ENCODE results near the gene CDH16. TPM values are rescaled to one million over a fixed set of nuclear protein-coding genes. Genes with fewer than 3 reads are reported as not detected.

The CDH16 gene
- total and polyA plus RNA-seq, 2 of the 13 experiments (the other 11 are each of a cell fraction or from before 2014, with no cell fraction given): 2.7 to 3.9 TPM

- Histone ChIP-seq H3K36me3 (replicated peaks in 1 of 2; ENCODE audit: control insufficient read depth in 1 of 2, insufficient read depth in 2 of 2, low read length in 2 of 2) (no peaks in the 10 kb centered on the region), H2AFZ (ENCODE audit: low read length) (no peak overlapping the region), H3K4me2 (ENCODE audit: low read depth, low read length) (no peak overlapping the region), H3K27ac (ENCODE audit: extremely low read length, insufficient read depth, low read length) (no peak overlapping the region), H3K27me3 (ENCODE audit: control insufficient read depth in 1 of 2, insufficient read depth in 2 of 2, low read length in 2 of 2) (peaks cover 0 to 2% of the 10 kb centered on the region in 2 experiments; a peak in 1 of 5 replicates), H3K9me3 (ENCODE audit: low read length) (no peaks in the 10 kb centered on the region), H3K4me3 (replicated peaks in 1 of 3; ENCODE audit: insufficient read depth in 1 of 3, low read depth in 2 of 3, low read length in 3 of 3) (no peak overlapping the region), H3K4me1 (ENCODE audit: insufficient read depth, low read length) (peaks cover 78% of the 10 kb centered on the region), H3K79me2 (ENCODE audit: insufficient read depth, low read length) (no peaks in the 10 kb centered on the region), H4K20me1 (ENCODE audit: insufficient read depth, low read length) (no peaks in the 10 kb centered on the region), H3K9ac (ENCODE audit: insufficient read depth, low read depth, low read length) (no peak overlapping the region)
- DNase-seq (ENCODE audit: low spot score): no peak
- ChIA-PET POLR2A (interaction anchor here (0.7 to 10.3 kb wide), 3 partner anchors 12 to 38 kb away, joined by 3 to 86 read pairs (median 4); partner anchors contain the start of gene CDH16), CTCF (ENCODE audit: low intra/inter-chr PET ratio, low total read pairs) (no interaction called here)
- BruUV-seq (replicated peaks): no TSS peak
- no peak for FAIRE-seq
- WGBS (ENCODE audit: low lambda C conversion rate): 38% methylated on average over 3 of the region's 3 CpGs
- ATAC-seq: no peak
- in situ Hi-C loops (cut with HindIII; ENCODE audit: extremely low pct_ligation_motif_present, low pct_unique_long_range_greater_than_20kb) (no loop called here), intact Hi-C loops (cut with micrococcal nuclease; ENCODE audit: unreplicated experiment) (loop anchor here (10.0 kb wide), 1 partner anchor 257 kb away; the partner anchor contains the start of genes B3GNT9, FBXL8 and TRADD)
- TF ChIP-seq MTA3 (CRISPR knock-in tag; IDR thresholded peaks at IDR 0.05) (no peak), ZMAT3 (CRISPR knock-in tag; conservative IDR thresholded peaks at IDR 0.05) (0 out of 2 replicates have a peak, but pooled peaks have one; percentile 15), HNRNPLL (IDR thresholded peaks at IDR 0.05; ENCODE audit: low read depth, low read length, poor library complexity, severe bottlenecking) (no peak), HNRNPK (IDR thresholded peaks at IDR 0.05; ENCODE audit: low read depth, low read length, poor library complexity, severe bottlenecking) (no peak), ZBTB33 (CRISPR knock-in tag; IDR thresholded peaks at IDR 0.05) (peak; percentile 87)
- TF ChIP-seq, protein P1, sequence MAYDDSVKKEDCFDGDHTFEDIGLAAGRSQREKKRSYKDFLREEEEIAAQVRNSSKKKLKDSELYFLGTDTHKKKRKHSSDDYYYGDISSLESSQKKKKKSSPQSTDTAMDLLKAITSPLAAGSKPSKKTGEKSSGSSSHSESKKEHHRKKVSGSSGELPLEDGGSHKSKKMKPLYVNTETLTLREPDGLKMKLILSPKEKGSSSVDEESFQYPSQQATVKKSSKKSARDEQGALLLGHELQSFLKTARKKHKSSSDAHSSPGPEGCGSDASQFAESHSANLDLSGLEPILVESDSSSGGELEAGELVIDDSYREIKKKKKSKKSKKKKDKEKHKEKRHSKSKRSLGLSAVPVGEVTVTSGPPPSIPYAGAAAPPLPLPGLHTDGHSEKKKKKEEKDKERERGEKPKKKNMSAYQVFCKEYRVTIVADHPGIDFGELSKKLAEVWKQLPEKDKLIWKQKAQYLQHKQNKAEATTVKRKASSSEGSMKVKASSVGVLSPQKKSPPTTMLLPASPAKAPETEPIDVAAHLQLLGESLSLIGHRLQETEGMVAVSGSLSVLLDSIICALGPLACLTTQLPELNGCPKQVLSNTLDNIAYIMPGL (CRISPR knock-in tag; IDR thresholded peaks at IDR 0.05; ENCODE audit: borderline replicate concordance in 1 of 2, low read depth in 1 of 2): no peak
Observed at GRCh38 chr16:66898207-66898606, 20.5 kb downstream of the CDH16 start.

Data from HepG2 (cell line).